ENCODE data around the gene GABRP. TPM values are rescaled to one million over a fixed set of nuclear protein-coding genes. Genes with fewer than 3 reads are reported as not detected.

GABRP gene, protein sequence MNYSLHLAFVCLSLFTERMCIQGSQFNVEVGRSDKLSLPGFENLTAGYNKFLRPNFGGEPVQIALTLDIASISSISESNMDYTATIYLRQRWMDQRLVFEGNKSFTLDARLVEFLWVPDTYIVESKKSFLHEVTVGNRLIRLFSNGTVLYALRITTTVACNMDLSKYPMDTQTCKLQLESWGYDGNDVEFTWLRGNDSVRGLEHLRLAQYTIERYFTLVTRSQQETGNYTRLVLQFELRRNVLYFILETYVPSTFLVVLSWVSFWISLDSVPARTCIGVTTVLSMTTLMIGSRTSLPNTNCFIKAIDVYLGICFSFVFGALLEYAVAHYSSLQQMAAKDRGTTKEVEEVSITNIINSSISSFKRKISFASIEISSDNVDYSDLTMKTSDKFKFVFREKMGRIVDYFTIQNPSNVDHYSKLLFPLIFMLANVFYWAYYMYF
- polyA plus RNA-seq (2012; ENCODE audit: insufficient read depth, insufficient read length): not detected

DNA sequence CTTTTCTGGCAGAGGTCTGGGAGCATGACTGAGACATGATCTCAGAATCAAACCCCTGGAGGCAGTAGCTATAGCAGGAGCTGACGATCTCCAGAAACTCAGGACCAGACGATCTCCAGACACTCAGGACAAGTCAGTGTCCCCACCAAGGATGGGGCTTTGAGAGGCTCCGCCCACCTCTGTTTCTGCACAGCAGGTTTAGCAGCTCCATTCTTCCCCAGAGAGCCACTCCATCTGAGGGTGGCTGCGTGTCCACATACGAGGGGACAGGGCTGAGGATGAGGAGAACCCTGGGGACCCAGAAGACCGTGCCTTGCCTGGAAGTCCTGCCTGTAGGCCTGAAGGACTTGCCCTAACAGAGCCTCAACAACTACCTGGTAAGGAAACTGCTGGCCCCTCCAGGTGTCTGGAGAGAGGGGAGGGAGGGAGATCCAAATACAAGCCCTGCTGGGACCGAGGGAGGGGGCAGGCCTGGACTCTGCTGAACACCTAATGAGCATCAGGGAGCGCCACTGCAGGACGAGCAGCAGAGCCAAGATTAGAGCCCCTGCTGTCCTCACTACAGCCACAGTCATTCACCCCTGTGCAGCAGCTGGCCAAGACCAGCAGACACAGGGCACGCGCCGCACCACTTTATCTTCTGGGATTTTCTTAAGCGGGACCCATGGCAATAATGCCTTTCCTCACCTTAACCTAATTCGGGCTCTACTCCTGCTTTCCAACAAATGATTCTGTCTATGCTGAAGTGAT is at the start of gene GABRP:
TSS of gene GABRP (plus strand) at position 228 of the 750 bp plus-strand sequence. CDS start 4,891 bp downstream, outside the sequence.
- DNase-seq (ENCODE audit: low read depth, low spot score): no peak
- H3K4me3 ChIP-seq (ENCODE audit: low read length): no peak within 1 kb of the TSS

DNA sequence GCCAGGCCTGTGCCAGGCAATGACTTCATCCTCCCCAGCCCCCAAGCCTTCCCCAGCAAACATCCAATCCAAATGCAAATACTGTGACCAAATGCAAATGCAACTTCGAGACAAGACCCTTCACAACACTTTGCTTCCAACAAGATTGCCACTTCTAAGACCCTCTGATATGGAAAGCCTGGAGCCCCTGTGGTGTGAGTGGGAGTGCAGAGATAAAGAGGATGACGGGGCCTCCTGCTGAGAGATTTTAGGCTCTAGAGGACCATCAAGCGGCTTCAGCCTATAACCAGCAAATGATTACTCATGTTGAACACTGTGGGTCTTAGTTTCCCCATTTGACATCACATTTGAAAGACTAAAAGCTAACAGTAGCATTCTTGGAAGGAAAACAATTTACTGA is 46.6 kb upstream of the GABRP start:
- no peak overlapping the region for H3K4me3 ChIP-seq (ENCODE audit: low read length)
- no peak for DNase-seq (ENCODE audit: low read depth, low spot score)

DNA sequence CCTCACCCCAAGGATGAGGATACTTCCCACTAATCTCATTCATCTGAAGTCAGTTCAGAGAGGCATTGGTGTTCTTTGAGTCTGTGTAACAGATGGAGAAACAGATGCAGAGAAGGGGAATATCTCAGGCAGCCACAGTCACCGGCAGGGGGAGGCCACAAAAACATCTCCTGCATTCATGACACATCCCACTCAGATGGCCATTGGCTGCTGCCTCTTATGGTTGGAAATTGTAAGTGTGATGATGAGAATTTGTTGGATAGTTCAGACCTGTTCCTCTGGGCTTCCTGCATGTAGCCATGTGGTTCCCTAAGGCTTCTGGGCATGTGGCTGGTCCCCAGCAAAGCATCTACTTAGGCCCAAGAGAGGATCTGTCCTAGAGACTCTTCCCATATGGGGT is 45.9 kb upstream of the GABRP start:
- no peak for DNase-seq (ENCODE audit: low read depth, low spot score)
- H3K4me3 ChIP-seq (ENCODE audit: low read length): no peak overlapping the region

DNA sequence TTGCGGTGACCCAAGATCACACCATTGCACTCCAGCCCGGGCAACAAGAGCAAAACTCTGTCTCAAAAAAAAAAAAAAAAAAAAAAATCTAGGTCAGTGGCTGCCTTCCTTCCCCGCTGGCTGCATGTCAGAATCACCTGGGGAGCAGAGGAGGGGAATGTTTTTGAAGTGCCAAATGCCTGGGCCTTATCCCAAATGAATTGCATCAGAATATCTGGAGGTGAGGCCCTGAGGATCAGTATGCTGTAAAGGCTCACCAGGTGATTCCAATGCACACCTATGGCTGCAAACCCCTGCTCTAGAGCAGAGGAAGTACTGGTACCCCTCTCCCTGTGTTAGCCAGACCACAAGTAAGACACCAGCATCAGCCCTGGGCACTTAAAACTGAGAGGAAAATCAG is 44.7 kb upstream of the GABRP start:
- no peak for DNase-seq (ENCODE audit: low read depth, low spot score)
- H3K4me3 ChIP-seq (ENCODE audit: low read length): no peak overlapping the region

DNA sequence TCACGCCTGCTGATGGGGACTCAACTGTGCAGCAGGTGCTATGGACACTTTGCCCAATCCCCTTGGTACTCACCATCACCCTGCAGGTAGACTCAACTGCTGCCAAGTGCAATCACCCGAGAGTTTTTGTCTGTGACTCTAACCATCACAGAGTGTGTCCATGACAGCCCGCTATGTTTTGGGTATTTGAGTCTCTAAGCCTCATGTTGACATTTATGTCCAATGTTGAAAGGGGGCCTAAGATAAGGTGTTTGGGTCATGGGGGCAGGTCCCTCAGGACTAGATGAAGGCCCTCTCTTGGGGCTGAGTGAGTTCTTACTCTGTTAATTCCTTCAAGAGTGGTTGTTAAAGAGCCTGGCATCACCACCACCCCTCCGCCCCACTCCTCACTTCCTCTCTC is 44.1 kb upstream of the GABRP start:
- H3K4me3 ChIP-seq (ENCODE audit: low read length): no peak overlapping the region
- DNase-seq (ENCODE audit: low read depth, low spot score): no peak

DNA sequence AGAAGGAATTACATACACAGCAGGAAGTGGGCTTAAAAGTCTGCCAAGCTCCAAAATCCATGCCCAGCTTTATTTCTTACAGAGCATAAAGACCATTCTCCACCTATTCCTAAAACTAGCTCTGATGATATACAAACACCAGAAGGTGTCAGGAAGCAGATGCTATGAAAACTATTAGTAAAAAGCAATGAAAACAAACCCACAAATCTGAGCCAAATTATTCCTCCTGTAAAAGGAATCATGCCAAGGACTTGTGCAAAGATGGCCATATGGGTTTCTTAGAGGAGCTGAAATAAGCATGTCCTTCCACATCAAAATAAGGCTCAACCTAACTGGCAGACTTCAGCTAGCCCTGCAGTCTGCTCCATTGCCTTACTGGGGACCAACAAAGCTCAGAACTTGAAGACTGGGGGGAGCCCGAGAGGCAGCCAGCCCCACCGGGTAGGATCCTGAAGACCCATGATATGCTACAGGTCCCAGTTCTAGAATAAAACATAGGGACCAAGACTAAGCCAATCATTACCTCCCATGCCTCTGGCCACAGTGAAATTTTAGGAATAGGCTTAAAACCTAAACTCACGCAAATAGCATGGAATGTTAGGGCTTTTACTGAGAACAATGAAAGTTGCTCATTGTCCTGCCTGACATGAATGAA is 42.8 kb upstream of the GABRP start:
- no peak overlapping the region for H3K4me3 ChIP-seq (ENCODE audit: low read length)
- DNase-seq (ENCODE audit: low read depth, low spot score): no peak

DNA sequence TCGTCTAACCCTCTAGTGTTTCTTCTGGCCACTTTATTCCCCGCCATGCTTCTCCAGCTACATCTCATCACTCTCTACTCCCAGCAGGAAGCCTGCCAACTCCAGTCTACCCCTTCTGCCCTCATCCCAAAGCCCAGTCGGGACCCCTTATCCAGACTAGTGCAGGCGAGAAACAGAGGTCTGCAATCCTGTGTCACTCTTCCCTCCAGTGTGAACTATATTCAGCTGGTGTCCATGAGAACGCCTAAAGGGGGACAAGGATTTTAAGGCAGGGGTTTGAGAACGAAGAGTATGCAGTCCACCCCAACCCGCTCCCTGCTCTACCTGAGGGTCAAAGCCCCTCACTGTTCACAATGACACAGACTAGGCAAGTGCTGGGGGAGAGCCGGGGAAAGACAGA is 41.7 kb upstream of the GABRP start:
- H3K4me3 ChIP-seq (ENCODE audit: low read length): no peak overlapping the region
- no peak for DNase-seq (ENCODE audit: low read depth, low spot score)

DNA sequence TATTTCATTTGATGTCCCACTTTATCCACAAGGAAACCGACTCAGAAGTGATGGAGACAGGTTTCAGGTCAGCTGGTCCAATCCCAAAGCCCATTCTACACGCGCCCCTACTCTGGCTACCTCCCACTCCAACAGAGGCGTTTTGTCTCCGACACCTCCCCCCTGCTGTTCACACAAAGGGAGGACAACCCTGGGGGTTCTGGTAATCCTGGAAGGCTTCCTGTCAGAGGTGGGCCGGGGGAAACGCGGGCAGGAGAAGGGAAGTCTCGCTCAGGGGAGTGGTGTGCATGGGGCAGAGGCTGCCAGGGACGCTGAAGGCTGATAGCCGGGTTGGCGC is 39.7 kb upstream of the GABRP start:
- no peak for DNase-seq (ENCODE audit: low read depth, low spot score)
- H3K4me3 ChIP-seq (ENCODE audit: low read length): no peak overlapping the region

DNA sequence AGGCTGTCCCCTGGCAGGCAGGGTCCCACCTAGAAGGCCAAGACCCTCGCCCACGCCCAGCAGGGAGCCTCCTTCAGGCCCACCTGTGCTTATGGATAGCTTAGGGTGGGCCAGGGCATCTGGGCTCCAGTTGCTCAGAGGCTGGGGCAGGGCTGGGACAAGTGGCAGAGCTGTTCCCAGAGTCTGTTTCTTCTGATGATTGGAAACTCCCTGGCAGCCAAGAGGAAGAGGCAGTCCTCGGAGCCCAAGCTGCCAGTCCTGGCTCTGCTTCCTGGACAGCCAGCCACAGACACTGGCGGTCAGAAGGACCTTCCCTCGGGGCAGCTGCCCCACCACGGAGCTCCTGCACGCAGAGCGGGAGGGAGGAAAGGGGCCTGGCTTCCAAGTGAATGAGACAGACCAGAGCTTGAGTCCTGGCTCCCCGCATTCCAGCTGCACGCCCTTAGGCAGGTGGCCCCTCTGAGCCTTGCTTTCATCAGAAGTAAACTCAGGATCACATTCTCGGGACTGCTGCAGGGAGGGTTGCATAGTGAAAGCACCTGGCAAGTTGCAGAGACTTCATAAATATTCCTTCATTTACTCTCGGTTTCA is 37.9 kb upstream of the GABRP start:
- H3K4me3 ChIP-seq (ENCODE audit: low read length): no peak overlapping the region
- no peak for DNase-seq (ENCODE audit: low read depth, low spot score)

DNA sequence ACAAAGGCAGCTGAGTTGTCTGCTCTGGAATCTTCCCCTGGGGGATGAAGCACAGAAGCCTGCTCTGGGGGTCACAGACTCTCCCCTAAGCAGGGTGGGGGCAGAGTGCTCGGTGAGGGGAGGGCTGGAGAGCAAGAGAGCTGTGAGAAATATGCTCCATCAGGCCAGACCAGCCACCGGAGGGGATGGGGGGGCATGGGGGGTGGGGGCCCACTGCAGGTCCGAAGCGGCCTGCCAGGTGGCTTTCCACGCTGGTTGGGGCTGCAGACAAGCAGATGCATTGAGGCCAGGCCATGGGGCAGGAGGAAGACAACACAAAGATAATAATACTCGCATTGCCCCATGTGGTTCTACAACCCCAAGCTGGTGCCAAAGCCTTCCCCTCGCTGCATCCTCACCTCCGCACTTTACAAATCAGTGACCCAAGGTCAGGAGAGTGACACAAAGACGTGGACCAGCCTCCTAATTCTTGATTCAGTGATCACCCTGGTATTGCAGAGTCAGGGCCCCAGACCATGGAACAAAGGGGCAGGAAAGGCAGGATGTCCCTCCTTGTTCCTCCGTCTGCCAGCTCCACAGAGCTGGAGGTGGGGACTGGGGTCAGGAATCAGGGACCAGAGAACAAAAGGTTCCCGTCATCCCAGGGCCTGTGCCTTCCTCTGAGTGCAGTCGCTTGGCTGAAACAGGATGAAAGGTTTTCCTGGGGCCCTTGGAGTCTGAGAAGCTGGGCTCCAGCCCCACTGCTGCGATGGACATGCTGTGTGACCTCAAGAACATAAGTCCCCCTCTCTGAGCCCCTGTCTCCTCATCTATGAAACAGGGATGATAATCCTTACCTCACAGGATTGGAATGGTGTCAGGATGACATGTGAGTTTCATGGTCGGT is 37.2 kb upstream of the GABRP start:
- DNase-seq (ENCODE audit: low read depth, low spot score): no peak
- no peak overlapping the region for H3K4me3 ChIP-seq (ENCODE audit: low read length)

DNA sequence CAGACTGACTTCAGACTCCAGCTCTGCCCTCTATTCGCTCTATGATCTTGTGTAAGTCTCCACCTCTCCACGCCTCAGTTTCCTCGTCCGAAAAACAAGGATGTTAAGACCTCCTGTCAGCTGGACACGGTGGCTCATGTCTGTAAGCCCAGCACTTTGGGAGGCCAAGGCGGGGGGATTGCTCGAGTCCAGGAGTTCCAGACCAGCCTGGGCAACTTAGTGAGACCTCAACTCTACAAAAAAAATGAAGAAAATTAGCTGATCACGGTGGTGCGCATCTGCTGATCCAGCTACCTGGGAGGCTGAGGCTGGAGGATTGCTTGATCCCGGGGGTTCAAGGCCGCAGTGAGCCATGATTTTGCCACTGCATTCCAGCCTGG is 36.6 kb upstream of the GABRP start:
- no peak for DNase-seq (ENCODE audit: low read depth, low spot score)
- H3K4me3 ChIP-seq (ENCODE audit: low read length): no peak overlapping the region

DNA sequence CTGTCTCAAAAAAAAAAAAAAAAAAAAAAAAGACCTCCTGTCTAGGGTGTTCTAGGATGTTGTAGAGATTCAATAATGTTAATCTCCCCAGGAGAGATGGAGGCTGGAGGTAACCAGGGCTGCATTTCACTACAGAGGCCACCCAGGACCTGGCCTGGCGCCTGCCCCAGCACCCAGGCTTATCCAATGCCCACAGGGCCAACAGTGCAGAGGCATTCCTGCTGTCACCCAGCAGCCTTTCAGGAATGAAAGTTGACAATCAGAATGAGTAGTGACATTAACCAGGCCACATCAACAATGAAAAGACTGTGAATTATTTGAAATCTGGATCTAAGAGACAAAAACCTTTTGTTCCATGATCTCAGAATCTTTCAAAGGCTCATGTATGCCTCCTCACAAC is 36.2 kb upstream of the GABRP start:
- DNase-seq (ENCODE audit: low read depth, low spot score): no peak

DNA sequence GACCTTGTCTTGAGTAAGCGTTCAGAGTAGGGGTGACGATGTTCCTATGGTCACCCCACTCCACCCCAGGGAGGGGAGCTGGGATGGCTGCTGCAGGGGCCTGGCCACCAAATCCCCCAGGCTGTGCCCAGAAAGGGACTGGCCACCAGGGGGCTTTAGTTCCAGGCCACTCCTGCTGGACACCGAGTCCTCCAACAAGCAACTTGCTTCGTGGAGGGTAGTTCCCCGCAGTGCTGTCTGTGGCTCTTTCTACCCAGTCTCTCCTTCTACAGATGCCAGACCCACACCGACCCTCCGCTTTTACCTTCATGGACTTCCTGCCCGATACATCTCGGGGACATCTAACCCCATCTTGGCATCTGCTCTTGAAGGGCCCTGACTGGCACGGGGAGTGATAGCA is 35.7 kb upstream of the GABRP start:
- no peak overlapping the region for H3K4me3 ChIP-seq (ENCODE audit: low read length)
- no peak for DNase-seq (ENCODE audit: low read depth, low spot score)

More for the DNA sequence above, 36.2 kb upstream of the GABRP start:
- H3K4me3 ChIP-seq (ENCODE audit: low read length): no peak overlapping the region

DNA sequence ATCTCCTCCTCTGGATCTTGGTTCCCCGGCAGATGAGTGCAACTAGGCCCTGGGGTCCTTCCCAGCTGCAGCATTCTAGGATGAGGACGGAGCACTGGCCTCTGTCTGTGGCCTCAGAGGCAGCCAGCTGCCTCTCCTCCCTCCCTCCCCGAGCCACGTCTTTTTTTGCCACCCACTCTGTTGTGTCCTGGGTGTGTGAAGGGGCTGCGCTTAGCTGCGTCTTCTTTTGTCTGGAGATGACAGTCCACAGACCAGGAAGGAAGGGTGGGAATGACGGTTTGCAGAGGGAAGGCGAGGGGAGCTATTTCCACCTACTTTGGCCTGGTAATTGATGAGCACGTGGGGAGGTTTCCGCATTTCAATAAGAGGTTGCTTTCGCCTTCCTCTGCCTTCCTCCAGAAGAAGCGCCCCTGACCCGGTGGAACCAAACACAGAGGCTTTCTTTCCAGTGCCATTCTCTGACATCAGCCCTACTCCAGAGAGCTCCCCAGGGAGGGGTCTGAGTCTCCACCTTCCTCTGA is 34.5 kb upstream of the GABRP start:
- no peak overlapping the region for H3K4me3 ChIP-seq (ENCODE audit: low read length)
- DNase-seq (ENCODE audit: low read depth, low spot score): no peak

DNA sequence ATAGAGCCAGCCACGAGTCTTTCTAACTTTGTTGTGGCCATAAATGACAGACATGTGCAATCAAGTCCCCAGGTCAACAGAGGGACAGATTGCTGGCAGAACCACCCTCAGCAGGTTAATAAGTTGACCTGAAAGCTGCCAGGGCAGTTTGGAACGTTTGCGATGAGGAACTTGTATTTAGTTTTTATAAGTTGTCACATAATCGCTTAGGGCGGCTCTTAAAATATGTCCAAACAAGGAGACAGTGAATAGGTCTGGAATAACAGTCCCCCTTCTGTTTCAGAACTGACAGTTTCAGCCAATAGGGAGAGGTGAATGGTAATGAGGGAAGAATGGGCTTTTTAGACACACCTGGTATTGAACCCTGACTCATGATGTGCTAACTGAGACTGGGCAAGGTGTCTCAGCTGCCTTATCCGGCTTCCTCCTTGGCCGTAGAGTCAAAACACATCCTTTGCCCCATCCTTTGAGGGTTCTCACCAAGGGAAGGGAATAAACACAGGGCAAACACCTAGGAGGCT is 33.6 kb upstream of the GABRP start:
- no peak for DNase-seq (ENCODE audit: low read depth, low spot score)

DNA sequence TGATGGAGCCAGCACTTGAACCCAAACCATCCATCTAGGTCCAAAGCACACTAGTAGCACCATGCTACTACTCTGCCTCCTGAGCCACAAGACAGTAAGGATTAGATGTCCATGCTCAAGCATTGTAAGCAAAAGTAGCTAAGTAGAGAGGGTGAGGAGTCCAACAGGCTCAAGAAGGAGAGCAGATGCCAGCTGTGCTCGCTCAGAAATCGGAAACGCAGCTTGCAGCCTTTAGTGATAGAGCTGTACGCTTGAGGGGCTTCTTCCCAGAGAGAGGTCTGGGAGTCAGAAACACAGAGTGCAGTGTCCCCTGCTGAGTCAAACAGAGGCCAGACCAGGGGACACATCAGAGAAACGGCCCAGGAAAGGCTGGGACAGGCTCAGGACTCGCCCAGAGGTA is 32.7 kb upstream of the GABRP start:
- no peak overlapping the region for H3K4me3 ChIP-seq (ENCODE audit: low read length)
- no peak for DNase-seq (ENCODE audit: low read depth, low spot score)

More for the DNA sequence above, 33.6 kb upstream of the GABRP start:
- no peak overlapping the region for H3K4me3 ChIP-seq (ENCODE audit: low read length)

DNA sequence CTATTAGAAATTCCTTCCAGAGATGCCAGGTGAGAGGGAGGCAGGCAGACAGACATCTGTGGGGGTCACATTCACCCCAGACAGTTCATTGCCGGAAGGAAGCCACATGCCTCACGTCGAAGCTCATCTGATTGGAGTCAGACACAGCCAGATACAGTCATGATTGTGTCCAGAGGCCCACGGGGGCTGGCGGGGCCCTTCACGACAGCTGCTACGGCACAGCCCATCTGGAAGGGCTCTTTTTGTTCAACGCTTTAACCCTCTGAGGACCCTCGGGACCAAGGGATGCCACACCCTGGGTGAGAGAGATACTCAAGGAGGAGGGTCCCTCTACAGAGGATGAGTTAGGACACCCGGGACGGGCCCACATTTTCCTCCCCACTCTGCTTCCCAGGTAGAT is 31.9 kb upstream of the GABRP start:
- DNase-seq (ENCODE audit: low read depth, low spot score): no peak
- H3K4me3 ChIP-seq (ENCODE audit: low read length): no peak overlapping the region
